HCT116 (cell line): Measurements from ENCODE around the gene TRIM62. TPM values are rescaled to one million over a fixed set of nuclear protein-coding genes. Genes with fewer than 3 reads are reported as not detected.

ENCODE experiments used
- ATAC-seq: fragments of 200-7000 bp; cut with Tn5 transposase; 2 replicates; pipeline ENCODE4 v1.9.1; 2020; ENCODE audit warnings: mild to moderate bottlenecking, moderate library complexity
- BruUV-seq: library from RNA; stranded (reverse); fragments of 400-500 nt; replicated peaks from 2 replicates; lab custom pipeline; 2021; lab: Mats Ljungman, UMichigan
- CTCF ChIA-PET: fragments of 300-600 bp; sonication (Branson Sonifier 250); formaldehyde crosslinking; loops from one replicate; lab custom pipeline; 2021; ENCODE audit warnings: antibody characterized with exemption; lab: Charles Lee
- POLR2A ChIA-PET: fragments of 300-600, 350-600 bp; sonication (Branson Sonifier 250); formaldehyde crosslinking; loops from one replicate; lab custom pipeline; 2021; ENCODE audit warnings: antibody characterized with exemption; lab: Charles Lee
- RAD21 ChIA-PET, 2 experiments: fragments of 300-600 bp; sonication (Branson Sonifier 250); formaldehyde crosslinking; loops; one replicate each; lab custom pipeline; 2023; ENCODE audit warnings: low total read pairs in 2 of 2; ENCODE audit not compliant: uncharacterized antibody in 2 of 2, unreplicated experiment in 2 of 2, low non-redundant PET in 1 of 2; lab: Charles Lee
- DNase-seq: peaks from one replicate; pipeline ENCODE4 v3.0.0-alpha.2; 2010; ENCODE audit warnings: low read depth, low spot score
- H2AFZ ChIP-seq: fragments of 200-600 bp; shearing (Covaris generic), sonication (generic); 2 replicates; pipeline ENCODE4 v1.6.1; 2017; ENCODE audit warnings: low read depth, mixed run types, mixed read lengths, antibody characterized with exemption, low read length; ENCODE audit not compliant: poor library complexity, severe bottlenecking
- H3K27ac ChIP-seq: 2 replicates; pipeline ENCODE4 v1.5.1; 2012; ENCODE audit warnings: low read depth, low read length
- H3K27me3 ChIP-seq: fragments of 200-600 bp; sonication (generic); 2 replicates; pipeline ENCODE4 v1.6.1; 2016; ENCODE audit warnings: mixed run types, low read length, mixed read lengths; ENCODE audit not compliant: insufficient read depth
- H3K36me3 ChIP-seq, 2 experiments: fragments of 200-500 bp in 1 of 2; fragments of 200-600 bp in 1 of 2; sonication (Bioruptor generic) in 1 of 2; sonication (generic) in 1 of 2; 2 replicates each; pipeline versions ENCODE4 v1.5.1 to v1.6.1; 2014 to 2016; ENCODE audit warnings: low read length in 2 of 2, inconsistent platforms in 1 of 2, mixed read lengths in 1 of 2, mixed run types in 1 of 2; ENCODE audit not compliant: insufficient read depth in 2 of 2, control insufficient read depth in 1 of 2
- H3K4me1 ChIP-seq, 2 experiments: fragments of 200-600 bp in 1 of 2; sonication (generic) in 1 of 2; 2 replicates each; pipeline versions ENCODE4 v1.5.1 to v1.6.1; 2012 to 2017; ENCODE audit warnings: low read length in 2 of 2, inconsistent platforms in 1 of 2, mild to moderate bottlenecking in 1 of 2, mixed read lengths in 1 of 2, mixed run types in 1 of 2, moderate library complexity in 1 of 2; ENCODE audit not compliant: insufficient read depth in 2 of 2, control insufficient read depth in 1 of 2
- H3K4me2 ChIP-seq: fragments of 200-600 bp; sonication (generic); 2 replicates; pipeline ENCODE4 v1.6.1; 2017; ENCODE audit warnings: mixed run types, low read length, mixed read lengths
- H3K4me3 ChIP-seq, 2 experiments: fragments of 200-600 bp in 1 of 2; sonication (generic) in 1 of 2; replicated peaks in 1 of 2; 2 replicates each; pipeline ENCODE4 v1.5.1; 2011 to 2016; ENCODE audit warnings: low read length in 2 of 2, control low read depth in 1 of 2, low read depth in 1 of 2, mild to moderate bottlenecking in 1 of 2, mixed read lengths in 1 of 2, mixed run types in 1 of 2
- H3K79me2 ChIP-seq: fragments of 200-600 bp; sonication (generic); 2 replicates; pipeline ENCODE4 v1.6.1; 2017; ENCODE audit warnings: mild to moderate bottlenecking, mixed run types, low read length, moderate library complexity, mixed read lengths; ENCODE audit not compliant: insufficient read depth
- H3K9ac ChIP-seq: fragments of 200-600 bp; sonication (generic); 2 replicates; pipeline ENCODE4 v1.6.1; 2016; ENCODE audit warnings: low read length, mixed read lengths
- H3K9me2 ChIP-seq: fragments of 200-600 bp; sonication (generic), shearing (Covaris generic); 2 replicates; pipeline ENCODE4 v1.6.1; 2017; ENCODE audit warnings: mixed run types, mild to moderate bottlenecking, moderate library complexity; ENCODE audit not compliant: insufficient read depth
- H3K9me3 ChIP-seq, 2 experiments: fragments of 200-500 bp in 1 of 2; fragments of 200-600 bp in 1 of 2; sonication (Bioruptor generic) in 1 of 2; sonication (generic) in 1 of 2; 2 replicates each; pipeline ENCODE4 v1.6.1; 2014 to 2017; ENCODE audit warnings: low read length in 2 of 2, mixed read lengths in 2 of 2, inconsistent platforms in 1 of 2, low read depth in 1 of 2, mild to moderate bottlenecking in 1 of 2, mixed run types in 1 of 2, moderate library complexity in 1 of 2; ENCODE audit not compliant: control insufficient read depth in 1 of 2, insufficient read depth in 1 of 2
- H4K20me1 ChIP-seq: fragments of 200-600 bp; sonication (generic), shearing (Covaris generic); 2 replicates; pipeline ENCODE4 v1.6.1; 2017; ENCODE audit warnings: mixed run types, mild to moderate bottlenecking, moderate library complexity; ENCODE audit not compliant: insufficient read depth
- CBX3 ChIP-seq: IDR thresholded peaks from 2 replicates; pipeline ENCODE4 v1.6.1; 2012; ENCODE audit warnings: low read depth
- FOSL1 ChIP-seq: IDR thresholded peaks from 2 replicates; pipeline ENCODE4 v1.6.1; 2012; ENCODE audit warnings: low read depth
- POLR2AphosphoS5 ChIP-seq: IDR thresholded peaks from 2 replicates; pipeline ENCODE4 v1.6.1; 2011; ENCODE audit warnings: mild to moderate bottlenecking, low read depth, low read length, moderate library complexity
- RAD21 ChIP-seq: IDR thresholded peaks from 2 replicates; pipeline ENCODE4 v1.6.1; 2012; ENCODE audit warnings: low read depth, mild to moderate bottlenecking
- YY1 ChIP-seq: IDR thresholded peaks from 2 replicates; pipeline ENCODE4 v1.6.1; 2011; ENCODE audit warnings: low read length, low read depth, moderate library complexity, mild to moderate bottlenecking; ENCODE audit not compliant: insufficient replicate concordance; ENCODE audit errors: extremely low read depth
- intact Hi-C: fragments of 100-400 bp; cut with micrococcal nuclease; formaldehyde crosslinking; loops from 2 replicates; pipeline ENCODE4 v1.10.0; 2022
- total RNA-seq: library from RNA; stranded (reverse); gene quantifications from one replicate; pipeline ENCODE4 v1.2.1, GENCODE V29; 2021; ENCODE audit not compliant: unreplicated experiment
- TF ChIP-seq, protein P1 (sequence below): IDR thresholded peaks from 2 replicates; pipeline ENCODE4 v1.6.1; 2012
- TF ChIP-seq, protein P2 (sequence below): IDR thresholded peaks from 2 replicates; pipeline ENCODE4 v1.6.1; 2012; ENCODE audit warnings: low read depth

TRIM62 gene
- total RNA-seq, 1 experiment from 2014 or later, result 6.5 TPM

DNA sequence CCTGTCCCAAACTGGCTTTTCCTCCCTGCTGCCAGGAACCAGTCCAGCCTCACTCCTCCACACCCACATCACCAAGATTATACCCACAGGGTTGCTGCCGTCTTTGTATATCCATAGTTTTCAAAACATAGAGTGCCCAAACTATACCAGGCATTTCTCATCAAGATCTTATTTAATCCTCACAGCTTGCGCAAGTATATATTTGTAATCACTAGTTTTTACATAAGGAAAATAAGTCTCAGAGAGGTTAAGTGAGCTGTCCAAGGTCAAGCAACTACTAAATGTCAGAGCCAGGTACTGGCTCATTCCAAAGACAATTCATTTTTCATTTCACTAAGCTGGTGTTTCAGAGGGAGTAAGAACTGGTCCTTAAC, 39.5 kb upstream of the TRIM62 start:
- Histone ChIP-seq H3K4me2 (peak overlapping the region; percentile 79), H3K9me2 (no peaks in the 10 kb centered on the region), H3K27me3 (no peaks in the 10 kb centered on the region), H4K20me1 (no peaks in the 10 kb centered on the region), H3K9ac (peak overlapping the region; percentile 49), H3K4me3 (peak overlapping the region in 1 of 2 experiments; percentile 42; a peak in 2 of 4 replicates), H3K27ac (peak overlapping the region; percentile 82), H3K79me2 (no peaks in the 10 kb centered on the region)
- ChIA-PET CTCF (no interaction called here), POLR2A (no interaction called here)
- intact Hi-C loops, result loop anchor here (5.0 kb wide), 1 partner anchor 251 kb away; the partner anchor contains the start of gene ZSCAN20
- no peak for DNase-seq
- TF ChIP-seq RAD21 (no peak), CBX3 (no peak), POLR2AphosphoS5 (no peak), YY1 (no peak), FOSL1 (no peak)
- TF ChIP-seq, protein P1, sequence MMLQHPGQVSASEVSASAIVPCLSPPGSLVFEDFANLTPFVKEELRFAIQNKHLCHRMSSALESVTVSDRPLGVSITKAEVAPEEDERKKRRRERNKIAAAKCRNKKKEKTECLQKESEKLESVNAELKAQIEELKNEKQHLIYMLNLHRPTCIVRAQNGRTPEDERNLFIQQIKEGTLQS, result no peak
- TF ChIP-seq, protein P2, sequence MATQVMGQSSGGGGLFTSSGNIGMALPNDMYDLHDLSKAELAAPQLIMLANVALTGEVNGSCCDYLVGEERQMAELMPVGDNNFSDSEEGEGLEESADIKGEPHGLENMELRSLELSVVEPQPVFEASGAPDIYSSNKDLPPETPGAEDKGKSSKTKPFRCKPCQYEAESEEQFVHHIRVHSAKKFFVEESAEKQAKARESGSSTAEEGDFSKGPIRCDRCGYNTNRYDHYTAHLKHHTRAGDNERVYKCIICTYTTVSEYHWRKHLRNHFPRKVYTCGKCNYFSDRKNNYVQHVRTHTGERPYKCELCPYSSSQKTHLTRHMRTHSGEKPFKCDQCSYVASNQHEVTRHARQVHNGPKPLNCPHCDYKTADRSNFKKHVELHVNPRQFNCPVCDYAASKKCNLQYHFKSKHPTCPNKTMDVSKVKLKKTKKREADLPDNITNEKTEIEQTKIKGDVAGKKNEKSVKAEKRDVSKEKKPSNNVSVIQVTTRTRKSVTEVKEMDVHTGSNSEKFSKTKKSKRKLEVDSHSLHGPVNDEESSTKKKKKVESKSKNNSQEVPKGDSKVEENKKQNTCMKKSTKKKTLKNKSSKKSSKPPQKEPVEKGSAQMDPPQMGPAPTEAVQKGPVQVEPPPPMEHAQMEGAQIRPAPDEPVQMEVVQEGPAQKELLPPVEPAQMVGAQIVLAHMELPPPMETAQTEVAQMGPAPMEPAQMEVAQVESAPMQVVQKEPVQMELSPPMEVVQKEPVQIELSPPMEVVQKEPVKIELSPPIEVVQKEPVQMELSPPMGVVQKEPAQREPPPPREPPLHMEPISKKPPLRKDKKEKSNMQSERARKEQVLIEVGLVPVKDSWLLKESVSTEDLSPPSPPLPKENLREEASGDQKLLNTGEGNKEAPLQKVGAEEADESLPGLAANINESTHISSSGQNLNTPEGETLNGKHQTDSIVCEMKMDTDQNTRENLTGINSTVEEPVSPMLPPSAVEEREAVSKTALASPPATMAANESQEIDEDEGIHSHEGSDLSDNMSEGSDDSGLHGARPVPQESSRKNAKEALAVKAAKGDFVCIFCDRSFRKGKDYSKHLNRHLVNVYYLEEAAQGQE, result no peak
- TF ChIP-seq, all 23 proteins: peak for 0
- peaks cover 30 to 41% of the 10 kb centered on the region in 2 experiments for H3K4me1 ChIP-seq
- H2AFZ ChIP-seq, result no peak overlapping the region
- H3K9me3 ChIP-seq, result 0 out of 4 replicates have a peak, but pooled peaks cover 0 to 3% of the 10 kb centered on the region in 2 experiments
- RAD21 ChIA-PET, result no interaction called here
- no TSS peak for BruUV-seq
- no peaks in the 10 kb centered on the region for H3K36me3 ChIP-seq
- ATAC-seq, result peak; percentile 37
